Fibroblast of lung (primary cell): ENCODE measurements around the gene NSRP1. TPM values are rescaled to one million over a fixed set of nuclear protein-coding genes. Genes with fewer than 3 reads are reported as not detected.

Experiments used
- DNase-seq, 2 donors: peaks; one replicate each; pipeline versions ENCODE4 v3.0.0 to v3.0.0-alpha.2; 2010; ENCODE audit warnings: low read depth in 2 of 2
- H2AFZ ChIP-seq: 2 replicates; pipeline ENCODE4 v1.5.1; 2012; ENCODE audit warnings: low read length, control low read depth, inconsistent platforms
- H3K27ac ChIP-seq: 2 replicates; pipeline ENCODE4 v1.5.1; 2011; ENCODE audit warnings: low read length, control low read depth; ENCODE audit not compliant: insufficient read depth
- H3K27me3 ChIP-seq: 2 replicates; pipeline ENCODE4 v1.5.1; 2011; ENCODE audit warnings: mild to moderate bottlenecking, low read length; ENCODE audit not compliant: control insufficient read depth, insufficient read depth
- H3K36me3 ChIP-seq: 2 replicates; pipeline ENCODE4 v1.5.1; 2011; ENCODE audit warnings: low read length; ENCODE audit not compliant: control insufficient read depth, insufficient read depth
- H3K4me1 ChIP-seq: 2 replicates; pipeline ENCODE4 v1.5.1; 2011; ENCODE audit warnings: low read length; ENCODE audit not compliant: control insufficient read depth, insufficient read depth; ENCODE audit errors: extremely low read depth
- H3K4me2 ChIP-seq: 2 replicates; pipeline ENCODE4 v1.5.1; 2011; ENCODE audit warnings: low read length, control low read depth; ENCODE audit not compliant: insufficient read depth; ENCODE audit errors: extremely low read depth
- H3K4me3 ChIP-seq, 4 experiments: fragments of 200-600 bp in 1 of 4; sonication (generic) in 1 of 4; replicated peaks in 1 of 4; 2 replicates each; pipeline ENCODE4 v1.5.1; 2011 to 2016; ENCODE audit warnings: low read length in 4 of 4, low read depth in 3 of 4, mild to moderate bottlenecking in 3 of 4, control low read depth in 2 of 4, inconsistent platforms in 1 of 4, mixed read lengths in 1 of 4; ENCODE audit not compliant: insufficient read depth in 1 of 4; ENCODE audit errors: control extremely low read depth in 1 of 4
- H3K79me2 ChIP-seq: 2 replicates; pipeline ENCODE4 v1.5.1; 2012; ENCODE audit warnings: mild to moderate bottlenecking, low read length, inconsistent platforms; ENCODE audit not compliant: control insufficient read depth, insufficient read depth
- H3K9ac ChIP-seq: 2 replicates; pipeline ENCODE4 v1.5.1; 2011; ENCODE audit warnings: mild to moderate bottlenecking, low read length, control low read depth; ENCODE audit not compliant: insufficient read depth
- H3K9me3 ChIP-seq: 2 replicates; pipeline ENCODE4 v1.5.1; 2012; ENCODE audit warnings: low read depth, low read length; ENCODE audit not compliant: control insufficient read depth, insufficient read depth
- H4K20me1 ChIP-seq: 2 replicates; pipeline ENCODE4 v1.5.1; 2011; ENCODE audit warnings: low read length; ENCODE audit not compliant: control insufficient read depth, insufficient read depth; ENCODE audit errors: extremely low read depth
- EZH2 ChIP-seq: IDR thresholded peaks from 2 replicates; pipeline ENCODE4 v1.5.1; 2012; ENCODE audit warnings: low read length, control low read depth, mild to moderate bottlenecking; ENCODE audit errors: missing control alignments
- polyA plus RNA-seq, 2 donors: library from polyadenylated mRNA; depleted of rRNA in 1 of 2; stranded (reverse) in 1 of 2; unstranded in 1 of 2; fragments of >200 nt; gene quantifications; 2 replicates each; pipeline ENCODE4 v1.2.1, GENCODE V29; 2011 to 2012; ENCODE audit warnings: missing spikeins in 1 of 2
- total RNA-seq: library from RNA; depleted of rRNA; stranded (reverse); fragments of >200 nt; gene quantifications from 2 replicates; pipeline ENCODE4 v1.2.1, GENCODE V29; 2014
- TF ChIP-seq, protein P1 (sequence below), 2 donors: IDR thresholded peaks in 1 of 2; conservative IDR thresholded peaks in 1 of 2; 1 replicate in 1 of 2; 2 replicates in 1 of 2; pipeline ENCODE4 v1.5.1; 2011 to 2012; ENCODE audit warnings: low read length in 2 of 2, control low read depth in 1 of 2, inconsistent platforms in 1 of 2, low read depth in 1 of 2, mild to moderate bottlenecking in 1 of 2

Gene NSRP1
- total and polyA plus RNA-seq, 2 donors (not counting 1 experiment from before 2014, with no cell fraction given), result 12.7 to 19.8 TPM

DNA sequence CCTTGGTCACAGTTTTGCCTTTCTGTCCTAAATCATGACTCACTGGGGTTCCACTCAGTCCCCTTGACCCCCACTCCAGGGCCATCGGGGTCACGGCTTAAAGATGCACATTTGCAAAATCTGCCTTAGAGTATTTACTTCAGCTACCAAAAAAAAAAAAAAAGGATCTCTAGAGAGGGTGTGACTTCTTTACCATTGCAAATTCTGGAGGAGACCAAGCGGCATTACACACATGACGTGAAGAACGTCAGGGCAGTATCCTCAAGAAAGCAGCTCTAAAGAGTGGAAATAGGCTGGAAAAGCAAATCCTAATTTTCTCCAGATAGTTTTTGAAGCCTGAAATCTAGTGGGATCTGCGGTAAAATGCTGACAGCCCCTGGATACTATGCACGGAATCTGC lies 93.3 kb downstream of the NSRP1 start:
- no peak for DNase-seq
- TF ChIP-seq, protein P1, sequence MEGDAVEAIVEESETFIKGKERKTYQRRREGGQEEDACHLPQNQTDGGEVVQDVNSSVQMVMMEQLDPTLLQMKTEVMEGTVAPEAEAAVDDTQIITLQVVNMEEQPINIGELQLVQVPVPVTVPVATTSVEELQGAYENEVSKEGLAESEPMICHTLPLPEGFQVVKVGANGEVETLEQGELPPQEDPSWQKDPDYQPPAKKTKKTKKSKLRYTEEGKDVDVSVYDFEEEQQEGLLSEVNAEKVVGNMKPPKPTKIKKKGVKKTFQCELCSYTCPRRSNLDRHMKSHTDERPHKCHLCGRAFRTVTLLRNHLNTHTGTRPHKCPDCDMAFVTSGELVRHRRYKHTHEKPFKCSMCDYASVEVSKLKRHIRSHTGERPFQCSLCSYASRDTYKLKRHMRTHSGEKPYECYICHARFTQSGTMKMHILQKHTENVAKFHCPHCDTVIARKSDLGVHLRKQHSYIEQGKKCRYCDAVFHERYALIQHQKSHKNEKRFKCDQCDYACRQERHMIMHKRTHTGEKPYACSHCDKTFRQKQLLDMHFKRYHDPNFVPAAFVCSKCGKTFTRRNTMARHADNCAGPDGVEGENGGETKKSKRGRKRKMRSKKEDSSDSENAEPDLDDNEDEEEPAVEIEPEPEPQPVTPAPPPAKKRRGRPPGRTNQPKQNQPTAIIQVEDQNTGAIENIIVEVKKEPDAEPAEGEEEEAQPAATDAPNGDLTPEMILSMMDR (conservative IDR thresholded peaks at IDR 0.05 in 1 of 2, IDR thresholded peaks at IDR 0.05 in 1 of 2; ENCODE audit: low read depth in 1 of 2, low read length in 2 of 2), result no peak
- TF ChIP-seq EZH2, result no peak

DNA sequence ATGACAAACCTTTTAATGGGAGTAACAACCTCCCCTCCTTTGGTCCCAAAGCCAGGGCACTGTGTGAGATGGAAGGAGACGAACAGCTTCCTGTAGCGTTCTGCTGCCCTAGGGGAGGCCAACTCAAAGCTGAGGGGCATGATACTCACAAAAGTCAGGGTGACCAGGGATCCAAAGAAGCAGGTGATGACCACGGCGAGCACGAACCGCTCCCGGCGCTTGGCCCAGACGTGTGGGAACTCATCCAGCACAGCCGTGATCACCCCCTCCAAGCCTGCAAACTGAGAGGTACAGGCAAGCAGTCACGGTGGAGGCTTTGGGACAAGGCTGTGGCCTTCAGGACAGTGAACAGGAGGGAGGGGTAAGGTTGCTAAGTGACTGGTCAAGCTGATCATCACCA lies 93.8 kb downstream of the NSRP1 start:
- Histone ChIP-seq H3K4me3 (no peak overlapping the region), H3K4me2 (no peak overlapping the region), H3K9me3 (no peaks in the 10 kb centered on the region), H3K27me3 (peaks cover 8% of the 10 kb centered on the region), H3K4me1 (no peaks in the 10 kb centered on the region), H3K9ac (no peak overlapping the region), H2AFZ (no peak overlapping the region), H3K36me3 (no peaks in the 10 kb centered on the region), H3K27ac (no peak overlapping the region), H4K20me1 (no peaks in the 10 kb centered on the region), H3K79me2 (no peaks in the 10 kb centered on the region)
- TF ChIP-seq, protein P1 (conservative IDR thresholded peaks at IDR 0.05 in 1 of 2, IDR thresholded peaks at IDR 0.05 in 1 of 2; ENCODE audit: low read depth in 1 of 2, low read length in 2 of 2), result no peak
- TF ChIP-seq EZH2, result no peak
- DNase-seq, result no peak

More for the DNA sequence above, 93.3 kb downstream of the NSRP1 start:
- Histone ChIP-seq H3K9ac (no peak overlapping the region), H2AFZ (no peak overlapping the region), H3K36me3 (no peaks in the 10 kb centered on the region), H3K27ac (no peak overlapping the region), H3K9me3 (no peaks in the 10 kb centered on the region), H3K4me2 (no peak overlapping the region), H3K4me1 (no peaks in the 10 kb centered on the region), H3K79me2 (no peaks in the 10 kb centered on the region), H3K27me3 (peaks cover 8% of the 10 kb centered on the region), H3K4me3 (no peak overlapping the region), H4K20me1 (no peaks in the 10 kb centered on the region)

DNA sequence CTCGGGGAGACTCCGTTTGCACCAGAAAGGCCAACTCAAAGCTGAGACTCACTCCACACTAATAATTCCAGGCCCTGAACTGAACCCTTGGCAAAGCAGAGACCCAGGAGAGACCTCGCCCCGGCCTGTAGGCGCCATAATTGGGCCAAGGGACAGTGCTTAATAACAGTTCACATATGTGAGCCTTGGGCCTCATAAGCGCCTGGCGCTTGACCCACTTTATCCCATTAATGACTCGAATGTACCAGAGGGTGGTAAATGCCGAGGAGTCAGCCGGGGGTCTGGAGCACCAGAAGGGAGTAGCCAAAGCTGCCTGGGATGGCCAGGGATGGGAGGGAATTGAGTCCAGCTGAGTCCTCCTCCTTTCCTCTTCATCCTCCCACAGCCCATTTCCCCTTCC lies 94.3 kb downstream of the NSRP1 start:
- H3K79me2 ChIP-seq, result no peaks in the 10 kb centered on the region
- no peaks in the 10 kb centered on the region for H3K36me3 ChIP-seq
- H3K27ac ChIP-seq, result no peak overlapping the region
- H3K9ac ChIP-seq, result no peak overlapping the region
- no peaks in the 10 kb centered on the region for H4K20me1 ChIP-seq
- H3K4me1 ChIP-seq, result no peaks in the 10 kb centered on the region
- no peak overlapping the region for H3K4me3 ChIP-seq
- peaks cover 8% of the 10 kb centered on the region for H3K27me3 ChIP-seq
- no peak overlapping the region for H2AFZ ChIP-seq
- no peak overlapping the region for H3K4me2 ChIP-seq
- H3K9me3 ChIP-seq, result no peaks in the 10 kb centered on the region
- TF ChIP-seq, protein P1 (conservative IDR thresholded peaks at IDR 0.05 in 1 of 2, IDR thresholded peaks at IDR 0.05 in 1 of 2; ENCODE audit: low read depth in 1 of 2, low read length in 2 of 2), result no peak
- TF ChIP-seq EZH2, result no peak
- no peak for DNase-seq
